Neural progenitor cell (in vitro differentiated cells): ENCODE data around the gene CRHR2.

ENCODE experiments used
- EZH2phosphoT487 ChIP-seq: fragments of 200-600 bp; sonication (generic); IDR thresholded peaks from 2 replicates; pipeline ENCODE4 v1.6.1; 2017; ENCODE audit warnings: antibody characterized with exemption
- TF ChIP-seq, protein P1 (sequence below): fragments of 200-600 bp; sonication (generic); IDR thresholded peaks from 2 replicates; pipeline ENCODE4 v1.5.1; 2017; ENCODE audit warnings: antibody characterized with exemption, mild to moderate bottlenecking

- TF ChIP-seq, protein P1, sequence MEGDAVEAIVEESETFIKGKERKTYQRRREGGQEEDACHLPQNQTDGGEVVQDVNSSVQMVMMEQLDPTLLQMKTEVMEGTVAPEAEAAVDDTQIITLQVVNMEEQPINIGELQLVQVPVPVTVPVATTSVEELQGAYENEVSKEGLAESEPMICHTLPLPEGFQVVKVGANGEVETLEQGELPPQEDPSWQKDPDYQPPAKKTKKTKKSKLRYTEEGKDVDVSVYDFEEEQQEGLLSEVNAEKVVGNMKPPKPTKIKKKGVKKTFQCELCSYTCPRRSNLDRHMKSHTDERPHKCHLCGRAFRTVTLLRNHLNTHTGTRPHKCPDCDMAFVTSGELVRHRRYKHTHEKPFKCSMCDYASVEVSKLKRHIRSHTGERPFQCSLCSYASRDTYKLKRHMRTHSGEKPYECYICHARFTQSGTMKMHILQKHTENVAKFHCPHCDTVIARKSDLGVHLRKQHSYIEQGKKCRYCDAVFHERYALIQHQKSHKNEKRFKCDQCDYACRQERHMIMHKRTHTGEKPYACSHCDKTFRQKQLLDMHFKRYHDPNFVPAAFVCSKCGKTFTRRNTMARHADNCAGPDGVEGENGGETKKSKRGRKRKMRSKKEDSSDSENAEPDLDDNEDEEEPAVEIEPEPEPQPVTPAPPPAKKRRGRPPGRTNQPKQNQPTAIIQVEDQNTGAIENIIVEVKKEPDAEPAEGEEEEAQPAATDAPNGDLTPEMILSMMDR, result no peak
- no peak for TF ChIP-seq EZH2phosphoT487
These were observed 20.3 kb downstream of the CRHR2 start for GRCh38 chr7:30661926-30662325.
